Kidney (tissue), 14 donors: ENCODE results near the gene MRPL58. TPM values are rescaled to one million over a fixed set of nuclear protein-coding genes. Genes with fewer than 3 reads are reported as not detected.

Experiments
- DNase-seq, 5 donors: peaks; one replicate each; pipeline ENCODE4 v3.0.0-alpha.2; 2013 to 2020
- FAIRE-seq: peaks from 2 replicates; lab custom pipeline; 2012; peaks lifted over from hg19 to GRCh38; lab: Jason Lieb, UNC
- H3K27ac ChIP-seq, 2 donors: one replicate each; pipeline ENCODE4 v1.7.0; 2013; ENCODE audit warnings: low read depth in 2 of 2, low read length in 2 of 2, inconsistent platforms in 1 of 2
- H3K27me3 ChIP-seq: one replicate; pipeline ENCODE4 v1.7.1; 2013; ENCODE audit warnings: low read length, inconsistent platforms; ENCODE audit not compliant: control insufficient read depth, insufficient read depth
- H3K36me3 ChIP-seq, 3 donors: one replicate each; pipeline versions ENCODE4 v1.7.0 to v1.7.1; 2013; ENCODE audit warnings: low read length in 3 of 3, control low read depth in 1 of 3, inconsistent platforms in 1 of 3; ENCODE audit not compliant: insufficient read depth in 3 of 3, control insufficient read depth in 2 of 3
- H3K4me1 ChIP-seq, 3 donors: one replicate each; pipeline versions ENCODE4 v1.7.0 to v1.7.1; 2013; ENCODE audit warnings: low read length in 3 of 3, inconsistent platforms in 1 of 3, low read depth in 1 of 3; ENCODE audit not compliant: control insufficient read depth in 2 of 3, insufficient read depth in 2 of 3
- H3K4me3 ChIP-seq, 3 donors: one replicate each; pipeline versions ENCODE4 v1.7.0 to v1.8.1; 2013; ENCODE audit warnings: low read length in 3 of 3, control low read depth in 1 of 3, inconsistent platforms in 1 of 3
- H3K9ac ChIP-seq, 3 donors: one replicate each; pipeline versions ENCODE4 v1.7.0 to v1.7.1; 2013; ENCODE audit warnings: low read length in 3 of 3, control low read depth in 1 of 3, inconsistent platforms in 1 of 3
- H3K9me3 ChIP-seq, 3 donors: one replicate each; pipeline versions ENCODE4 v1.7.0 to v1.7.1; 2013; ENCODE audit warnings: low read length in 3 of 3, control low read depth in 1 of 3, inconsistent platforms in 1 of 3; ENCODE audit not compliant: control insufficient read depth in 2 of 3, insufficient read depth in 1 of 3
- CTCF ChIP-seq: IDR thresholded peaks from 3 replicates; pipeline ENCODE4 v1.5.1; 2012; ENCODE audit warnings: mild to moderate bottlenecking, moderate library complexity, borderline replicate concordance; ENCODE audit not compliant: insufficient read depth; ENCODE audit errors: extremely low read depth
- intact Hi-C: fragments of 100-400 bp; cut with DNase I; formaldehyde crosslinking; loops from one replicate; pipeline ENCODE4 v1.11.1; 2022
- polyA plus RNA-seq: library from polyadenylated mRNA; stranded (reverse); fragments of 350-450 nt; fragmentation: Illumina TruSeq; extraction: RNeasy Lipid Tissue Mini Kit (QIAGEN cat#74804); gene quantifications from one replicate; pipeline ENCODE4 v1.2.3, GENCODE V29; 2014; ENCODE audit warnings: low read depth, low replicate concordance; ENCODE audit not compliant: insufficient read depth
- total RNA-seq: library from RNA; stranded (reverse); fragmentation: NEBNext Ultra II Directional; extraction: Animal tissue kit (Norgen Biotek cat#: 25700); gene quantifications from one replicate; pipeline ENCODE4 v1.2.1, GENCODE V29; 2021
- donor health status: control.
- donor health status: control.
- donor health status: control.
- donor health status: control.
- donor health status: control.
- donor health status: DM: yes; HTN: yes; CAD: no.
- donor health status: Normal renal cell carcinoma (clear cell type).

The MRPL58 gene
- total and polyA plus RNA-seq, 2 donors from 2014 or later = 23.1 to 84.5 TPM

GRCh38 chr17:75049057-75049456 is 36.6 kb downstream of the MRPL58 start:
- Histone ChIP-seq H3K27me3 (no peaks in the 10 kb centered on the region), H3K9ac (no peak overlapping the region), H3K4me1 (peaks cover 0 to 10% (median 6%) of the 10 kb centered on the region in 3 donors), H3K27ac (no peak overlapping the region), H3K9me3 (no peaks in the 10 kb centered on the region), H3K36me3 (peaks cover 0 to 7% (median 3%) of the 10 kb centered on the region in 3 donors), H3K4me3 (no peak overlapping the region)
- no peak for TF ChIP-seq CTCF
- intact Hi-C loops = no loop called here
- DNase-seq (no peak), FAIRE-seq (no peak)

GRCh38 chr17:75049706-75050105 is 37.2 kb downstream of the MRPL58 start:
- intact Hi-C loops = no loop called here
- no peaks in the 10 kb centered on the region for H3K27me3 ChIP-seq
- no peak overlapping the region for H3K4me3 ChIP-seq
- no peak overlapping the region for H3K9ac ChIP-seq
- H3K9me3 ChIP-seq = no peaks in the 10 kb centered on the region
- no peak overlapping the region for H3K27ac ChIP-seq
- peaks cover 2 to 7% (median 3%) of the 10 kb centered on the region in 3 donors for H3K36me3 ChIP-seq
- DNase-seq (no peak), FAIRE-seq (no peak)
- no peak for TF ChIP-seq CTCF
- H3K4me1 ChIP-seq = peaks cover 0 to 10% (median 6%) of the 10 kb centered on the region in 3 donors

- intact Hi-C loops = no loop called here
- no peak overlapping the region for H3K9ac ChIP-seq
- TF ChIP-seq CTCF = no peak
- no peak overlapping the region for H3K27ac ChIP-seq
- H3K4me1 ChIP-seq = peaks cover 0 to 10% (median 6%) of the 10 kb centered on the region in 3 donors
- H3K36me3 ChIP-seq = peaks cover 2 to 13% (median 3%) of the 10 kb centered on the region in 3 donors
- FAIRE-seq = no peak
- H3K27me3 ChIP-seq = no peaks in the 10 kb centered on the region
- no peaks in the 10 kb centered on the region for H3K9me3 ChIP-seq
- no peak for DNase-seq
- no peak overlapping the region for H3K4me3 ChIP-seq
These were observed 39.5 kb downstream of the MRPL58 start for GRCh38 chr17:75051941-75052340.
